ENCODE data around the gene C1orf226.
A peak's percentile ranks its signal among the peaks of the same experiment; 100 is the strongest.
"Not testable (repeated sequence)": the region's sequence is repeated elsewhere in the genome, so short reads cannot be mapped to it uniquely, and the experiment has no call there.

C1orf226 gene

DNA sequence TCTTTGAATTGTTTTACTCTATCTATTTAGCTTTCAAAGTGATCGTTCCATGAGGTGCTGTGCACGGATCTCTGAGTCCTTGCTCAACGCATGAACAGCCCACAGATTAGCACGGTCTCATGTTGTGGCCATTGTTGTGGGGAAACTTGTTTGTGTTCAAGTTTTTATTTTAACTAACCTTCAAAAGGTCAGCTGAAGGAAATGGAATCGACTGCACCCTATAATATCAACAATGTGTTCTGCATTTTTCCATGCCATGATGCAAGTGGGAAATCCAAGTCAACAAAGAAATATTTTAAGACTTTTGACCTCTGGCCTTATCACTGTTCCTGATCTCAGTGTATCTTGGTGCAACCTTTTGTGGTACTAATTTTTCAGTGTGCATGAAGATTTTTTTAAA, 24.3 kb downstream of the C1orf226 start:
- peak; percentile 40 for DNase-seq (ENCODE audit: low read depth)

DNA sequence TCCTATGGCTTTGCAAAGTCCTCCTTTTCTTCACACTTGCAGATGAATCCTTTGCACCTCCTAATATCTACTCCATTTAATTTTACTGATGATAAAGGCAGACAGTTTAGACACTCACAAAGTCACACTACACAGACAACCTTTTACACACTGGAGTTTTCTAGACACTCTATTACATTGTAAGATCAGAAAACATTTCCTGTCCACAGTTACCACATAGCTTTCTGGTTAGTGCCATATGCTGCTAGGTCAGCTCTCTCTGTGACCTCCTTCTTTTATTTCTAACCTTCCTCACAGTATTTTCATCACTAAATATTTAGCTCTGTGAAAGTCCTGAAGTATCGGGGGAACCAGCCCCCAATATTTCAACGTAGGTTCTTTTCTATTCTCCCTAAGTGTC, 25.3 kb downstream of the C1orf226 start:
- DNase-seq (ENCODE audit: low read depth) = peak; percentile 17

DNA sequence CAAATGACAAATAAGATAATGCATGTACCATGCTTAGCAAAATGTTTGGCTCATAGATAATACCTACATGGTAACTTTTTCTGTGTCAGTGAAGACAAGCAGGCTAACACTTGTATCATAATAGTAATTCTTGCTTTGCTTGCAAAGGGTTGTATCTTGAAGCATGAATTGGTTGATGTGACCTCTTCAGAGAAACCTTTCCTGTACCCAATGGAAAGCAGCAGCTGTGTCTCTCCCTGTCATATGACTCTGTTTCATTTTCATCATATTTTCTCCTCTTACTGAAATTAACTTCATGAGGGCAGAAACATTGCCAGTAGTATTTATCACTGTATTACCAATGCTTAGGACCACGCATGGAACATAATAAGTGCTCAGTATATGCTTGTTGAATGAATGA, 26.0 kb downstream of the C1orf226 start:
- no peak for DNase-seq (ENCODE audit: low read depth)

- DNase-seq (ENCODE audit: low read depth) = peak; percentile 63
These were observed 30.5 kb downstream of the C1orf226 start, which contains the start of gene SH2D1B for GRCh38 chr1:162412002-162412401. TSS of gene SH2D1B (minus strand) at chr1:162412136. CDS start at chr1:162412016, 120 bp downstream.

- DNase-seq (ENCODE audit: low read depth) = no peak
These were observed 34.7 kb downstream of the C1orf226 start for GRCh38 chr1:162416215-162416614.

- no peak for DNase-seq (ENCODE audit: low read depth)
These were observed 35.4 kb downstream of the C1orf226 start for GRCh38 chr1:162416909-162417308.

- DNase-seq (ENCODE audit: low read depth) = no peak
These were observed 36.1 kb downstream of the C1orf226 start for GRCh38 chr1:162417650-162418049.

DNA sequence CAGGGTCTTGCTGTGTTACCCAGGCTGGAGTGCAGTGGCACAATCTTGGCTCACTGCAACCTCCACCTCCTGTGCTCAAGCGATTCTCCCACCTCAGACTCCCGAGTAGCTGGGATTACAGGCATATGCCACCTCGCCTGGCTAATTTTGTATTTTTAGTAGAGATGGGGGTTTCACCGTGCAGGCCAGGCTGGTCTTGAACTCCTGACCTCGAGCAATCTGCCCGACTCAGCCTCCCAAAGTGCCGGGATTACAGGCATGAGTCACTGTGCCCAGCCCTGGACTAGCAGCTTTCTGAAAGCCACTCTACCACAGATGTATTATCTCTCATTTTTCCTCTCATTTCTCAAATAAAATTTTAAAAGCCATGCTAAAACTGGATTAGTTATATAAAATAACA, 37.1 kb downstream of the C1orf226 start:
- peak; percentile 33 for DNase-seq (ENCODE audit: low read depth)

GRCh38 chr1:162419450-162419931, 38.0 kb downstream of the C1orf226 start:
- peak; percentile 67 for DNase-seq (ENCODE audit: low read depth)

- no peak for DNase-seq (ENCODE audit: low read depth)
These were observed 38.6 kb downstream of the C1orf226 start for GRCh38 chr1:162420120-162420519.

GRCh38 chr1:162421258-162422164, 40.0 kb downstream of the C1orf226 start:
- no peak for DNase-seq (ENCODE audit: low read depth)

GRCh38 chr1:162422662-162423375, 41.3 kb downstream of the C1orf226 start:
- DNase-seq (ENCODE audit: low read depth) = no peak

- DNase-seq (ENCODE audit: low read depth) = no peak
These were observed 49.1 kb downstream of the C1orf226 start for GRCh38 chr1:162430583-162430982.

GRCh38 chr1:162432977-162433713, 51.6 kb downstream of the C1orf226 start:
- DNase-seq (ENCODE audit: low read depth) = not testable (repeated sequence)
